Measurements from ENCODE around the gene FHIT. TPM values are rescaled to one million over a fixed set of nuclear protein-coding genes. Genes with fewer than 3 reads are reported as not detected.

FHIT gene
- total and polyA plus RNA-seq, 10 of the 15 experiments (the other 5 are each of a cell fraction or from before 2014, with no cell fraction given), result 4.2 to 14.9 (median 9.4) TPM

DNA sequence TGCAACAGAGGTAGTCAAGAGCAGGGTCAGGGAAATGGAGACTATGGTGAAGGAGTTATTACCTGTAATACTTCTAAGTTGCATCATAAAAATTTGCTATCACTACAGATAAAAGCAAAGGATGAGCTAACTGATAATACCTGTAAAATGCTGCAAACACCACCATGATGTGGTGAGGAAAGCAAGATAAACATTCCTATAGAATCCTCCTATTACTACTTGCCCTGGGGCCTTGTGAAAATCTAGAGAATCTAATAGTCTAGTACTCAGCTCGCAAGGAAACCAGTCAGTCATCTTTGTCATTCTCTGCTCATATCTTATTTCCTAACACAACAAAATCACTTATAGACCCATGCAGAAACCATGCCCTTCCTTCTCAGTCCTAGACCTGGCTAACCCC lies 899.8 kb downstream of the FHIT start (continued):
- TF ChIP-seq E4F1 (IDR thresholded peaks at IDR 0.05; ENCODE audit: borderline replicate concordance, partially characterized antibody) (no peak), NKRF (conservative IDR thresholded peaks at IDR 0.05) (no peak), ZNF207 (IDR thresholded peaks at IDR 0.05; ENCODE audit: borderline replicate concordance) (no peak), ASH2L (IDR thresholded peaks at IDR 0.05; ENCODE audit: borderline replicate concordance, low read depth) (no peak), RAD21 (IDR thresholded peaks at IDR 0.05; ENCODE audit: insufficient read depth, low read depth, low read length) (no peak)

DNA sequence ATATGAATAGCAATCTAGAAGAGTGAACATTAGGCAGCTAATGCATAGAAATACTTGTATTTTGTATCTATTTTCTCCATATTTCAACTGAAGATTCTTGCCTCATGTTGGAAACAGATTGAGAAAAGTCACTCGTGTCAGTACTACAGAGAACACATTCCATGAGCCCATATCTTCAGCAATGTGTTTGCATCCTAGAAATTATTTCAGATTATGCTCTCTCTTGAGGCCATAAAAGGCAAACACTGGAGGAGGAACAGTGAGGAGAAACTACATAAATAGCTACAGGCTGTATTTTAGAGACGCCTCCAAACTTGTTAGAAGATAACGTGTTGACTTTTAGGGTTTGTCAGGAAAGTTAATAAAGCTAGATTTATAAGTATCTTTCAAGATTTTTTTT lies 906.9 kb downstream of the FHIT start:
- FAIRE-seq, result no peak

More for the DNA sequence above, 906.9 kb downstream of the FHIT start:
- no peaks in the 10 kb centered on the region for H4K20me1 ChIP-seq (ENCODE audit: control insufficient read depth, insufficient read depth)
- intact Hi-C loops (cut with micrococcal nuclease; ENCODE audit: unreplicated experiment) (no loop called here), in situ Hi-C loops (cut with MboI) (no loop called here)
- no peak overlapping the region for H3K4me3 ChIP-seq
- H3K36me3 ChIP-seq (ENCODE audit: control insufficient read depth in 2 of 2, insufficient read depth in 2 of 2, low read length in 1 of 2), result no peaks in the 10 kb centered on the region
- H3K9ac ChIP-seq (ENCODE audit: control insufficient read depth, insufficient read depth, low read length), result no peak overlapping the region
- H3K79me2 ChIP-seq (ENCODE audit: control insufficient read depth, insufficient read depth, low read length), result no peaks in the 10 kb centered on the region
- 59% methylated on average over 3 of the region's 3 CpGs for WGBS (ENCODE audit: insufficient coverage, insufficient replicate concordance, low lambda C conversion rate, missing lambda C conversion rate)
- ChIA-PET POLR2A (no interaction called here), SMC1A (ENCODE audit: uncharacterized antibody, unreplicated experiment) (no interaction called here), CTCF (interaction anchor here (1.2 kb wide), 1 partner anchor 14 kb away, joined by 3 read pairs; no protein-coding TSS in a partner anchor), RAD21 (ENCODE audit: unreplicated experiment) (no interaction called here)
- no peak overlapping the region for H2AFZ ChIP-seq (ENCODE audit: control insufficient read depth, low read depth, low read length)
- H3K4me2 ChIP-seq (ENCODE audit: control insufficient read depth, insufficient read depth), result no peak overlapping the region
- no peaks in the 10 kb centered on the region for H3K27me3 ChIP-seq (replicated peaks in 1 of 2; ENCODE audit: control insufficient read depth in 2 of 2, insufficient read depth in 2 of 2, low read length in 1 of 2)
- H3K27ac ChIP-seq (ENCODE audit: control insufficient read depth, insufficient read depth), result no peak overlapping the region
- H3K9me3 ChIP-seq (replicated peaks; ENCODE audit: control insufficient read depth, insufficient read depth, low read length), result no peaks in the 10 kb centered on the region
- no peaks in the 10 kb centered on the region for H3K4me1 ChIP-seq (ENCODE audit: control insufficient read depth, insufficient read depth, low read length)
- no peak for ATAC-seq
- BruUV-seq (replicated peaks), result no TSS peak
- DNase-seq (ENCODE audit: low read depth, low spot score), result no peak
- TF ChIP-seq FOXK2 (IDR thresholded peaks at IDR 0.05), result no peak
- TF ChIP-seq IKZF1 (conservative IDR thresholded peaks at IDR 0.05), result no peak
- TF ChIP-seq, protein P1, sequence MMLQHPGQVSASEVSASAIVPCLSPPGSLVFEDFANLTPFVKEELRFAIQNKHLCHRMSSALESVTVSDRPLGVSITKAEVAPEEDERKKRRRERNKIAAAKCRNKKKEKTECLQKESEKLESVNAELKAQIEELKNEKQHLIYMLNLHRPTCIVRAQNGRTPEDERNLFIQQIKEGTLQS (IDR thresholded peaks at IDR 0.05; ENCODE audit: borderline replicate concordance, extremely low read depth, low read depth, low read length), result no peak
- no peak for TF ChIP-seq RUNX3 (IDR thresholded peaks at IDR 0.05; ENCODE audit: low read length)
- TF ChIP-seq YBX1 (IDR thresholded peaks at IDR 0.05), result no peak
- TF ChIP-seq KAT2A (conservative IDR thresholded peaks at IDR 0.05; ENCODE audit: control insufficient read depth, low read depth, low read length), result no peak
- TF ChIP-seq TCF3 (IDR thresholded peaks at IDR 0.05; ENCODE audit: borderline replicate concordance, insufficient read depth, low read depth, low read length), result no peak
